HL-60/S4 treated with phorbol 12-myristate 13-acetate at 8.2 ng/mL for 4 days and 3 days (cell line): ENCODE data around the gene CD70.
"Not testable (repeated sequence)": the region's sequence is repeated elsewhere in the genome, so short reads cannot be mapped to it uniquely, and the experiment has no call there.

ENCODE experiments used
- in situ Hi-C: fragments of 300-500 bp; cut with MboI; formaldehyde crosslinking; loops from 2 replicates; pipeline ENCODE4 v1.15.0; 2022; ENCODE audit warnings: low sequenced_read_pairs

Gene CD70

GRCh38 chr19:6572217-6572616, 18.7 kb downstream of the CD70 start:
- in situ Hi-C loops: no loop called here

- in situ Hi-C loops: no loop called here
Measured at GRCh38 chr19:6571167-6571566, 19.8 kb downstream of the CD70 start.

DNA sequence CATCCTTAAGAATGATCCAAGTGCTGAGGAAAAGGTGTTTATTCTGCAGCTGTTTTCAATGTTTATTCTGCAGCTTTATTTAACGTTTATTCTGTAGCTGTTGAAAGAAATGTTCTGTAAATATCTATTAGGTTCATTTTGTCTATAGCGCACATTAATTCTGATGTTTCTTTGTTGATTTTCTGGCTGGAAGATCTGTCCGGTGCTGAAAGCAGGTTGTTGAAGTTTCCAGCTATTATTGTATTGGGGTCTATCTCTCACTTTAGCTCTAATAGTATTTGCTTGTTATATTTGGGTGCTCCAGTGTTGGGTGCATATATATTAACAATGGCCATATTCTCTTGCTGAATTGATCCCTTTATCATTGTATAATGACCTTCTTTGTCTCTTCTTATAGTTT, 20.2 kb downstream of the CD70 start:
- in situ Hi-C loops: no loop called here

DNA sequence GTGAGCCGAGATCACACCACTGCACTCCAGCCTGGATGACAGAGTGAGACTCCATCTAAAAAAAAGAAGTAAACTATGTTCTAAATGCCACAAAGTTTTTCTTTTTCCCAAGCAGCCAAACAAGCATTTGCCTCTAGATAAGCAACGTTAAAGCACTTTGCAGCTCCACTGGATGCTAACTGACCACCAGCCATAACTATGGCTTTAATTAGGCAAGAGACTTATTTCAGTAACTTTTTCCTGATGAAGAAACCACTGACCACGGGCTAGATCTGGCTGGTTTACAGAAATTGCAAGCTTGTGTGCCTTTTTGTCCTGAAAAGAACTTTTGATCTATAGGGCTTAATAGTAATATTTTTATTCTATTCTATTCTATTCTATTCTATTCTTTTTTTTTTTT, 22.1 kb downstream of the CD70 start:
- in situ Hi-C loops: no loop called here

- in situ Hi-C loops: no loop called here
Measured at GRCh38 chr19:6568010-6568526, 22.9 kb downstream of the CD70 start.

GRCh38 chr19:6566727-6567126, 24.2 kb downstream of the CD70 start:
- in situ Hi-C loops: not testable (repeated sequence)

- in situ Hi-C loops: no loop called here
Measured at GRCh38 chr19:6564393-6564792, 26.6 kb downstream of the CD70 start.

DNA sequence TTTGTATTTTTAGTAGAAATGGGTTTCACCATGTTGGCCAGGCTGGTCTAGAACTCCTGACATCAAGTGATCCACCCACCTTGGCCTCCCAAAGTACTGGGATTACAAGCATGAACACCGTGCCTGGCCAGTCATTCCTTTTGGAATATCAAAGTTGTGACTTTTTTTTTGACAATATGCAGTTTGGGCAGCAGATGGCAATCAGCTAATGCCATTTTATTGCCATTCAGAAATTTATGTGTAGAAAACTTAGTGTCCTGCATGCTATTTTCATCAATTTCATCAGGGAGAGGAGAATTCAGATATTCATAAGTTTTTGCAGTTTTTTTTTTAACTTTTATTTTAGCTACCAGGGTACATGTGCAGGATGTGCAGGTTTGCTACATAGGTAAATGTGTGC, 28.5 kb downstream of the CD70 start:
- in situ Hi-C loops: not testable (repeated sequence)

- in situ Hi-C loops: no loop called here
Measured at GRCh38 chr19:6556480-6557195, 34.3 kb downstream of the CD70 start.

DNA sequence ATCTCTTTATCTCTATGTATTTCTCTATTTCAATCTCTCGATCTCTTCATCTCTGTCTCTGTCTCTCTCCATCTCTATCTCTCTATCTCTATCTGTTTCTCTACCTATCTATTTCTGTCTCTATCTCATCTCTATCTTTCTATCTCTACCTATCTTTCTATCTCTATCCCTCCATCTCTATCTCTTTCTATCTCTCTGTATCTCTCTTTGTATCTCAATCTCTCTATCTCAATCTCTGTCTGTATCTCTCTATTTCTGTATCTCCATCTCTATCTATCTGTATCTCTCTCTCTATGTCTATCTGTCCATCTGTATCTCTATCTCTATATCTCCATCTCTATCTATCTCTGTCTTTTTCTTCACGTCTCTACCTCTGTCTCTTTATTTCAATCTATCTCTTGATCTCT, 34.9 kb downstream of the CD70 start:
- in situ Hi-C loops: no loop called here

DNA sequence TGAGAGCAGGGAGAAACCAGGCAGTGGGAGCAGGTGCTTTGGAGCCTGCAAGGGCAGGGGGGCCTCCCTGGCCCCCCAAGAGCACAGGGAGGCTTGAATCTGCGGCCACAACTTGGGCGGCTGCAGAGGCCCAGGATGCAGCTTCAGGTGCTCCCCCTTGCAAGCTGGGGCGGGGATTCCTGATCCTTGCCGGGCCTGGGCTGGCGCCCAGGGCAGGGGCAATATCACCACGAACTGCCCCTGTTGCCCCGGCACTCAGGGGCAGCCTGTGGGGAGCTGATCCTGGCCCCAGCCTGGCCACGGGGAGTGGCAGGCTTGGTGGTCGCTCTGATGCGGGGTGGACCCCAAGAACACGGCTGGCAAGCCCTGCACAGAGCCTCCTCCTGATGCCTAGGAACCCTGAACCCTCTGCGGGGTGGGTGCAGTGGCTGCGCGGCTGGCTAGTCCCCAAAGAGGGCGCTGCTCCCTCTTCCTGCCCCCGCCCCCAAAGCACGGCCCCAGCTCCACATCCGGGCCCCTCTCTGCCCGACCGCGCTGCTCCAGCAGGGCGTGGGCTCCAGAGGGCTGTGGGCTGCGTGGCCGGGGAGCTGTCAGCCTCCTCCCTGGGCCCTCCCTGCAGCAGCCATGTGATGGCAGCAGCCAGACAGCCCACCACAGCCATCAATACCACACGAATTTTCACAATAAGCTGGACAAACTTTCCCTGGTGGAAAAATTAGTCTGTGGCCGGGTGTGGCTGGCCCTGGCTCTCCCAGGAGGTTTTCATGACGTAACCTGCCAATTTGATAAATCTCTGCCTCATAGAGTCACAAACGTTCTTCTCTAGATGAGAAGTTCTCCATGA, 39.1 kb downstream of the CD70 start:
- in situ Hi-C loops: no loop called here

GRCh38 chr19:6551091-6551490, 39.9 kb downstream of the CD70 start:
- in situ Hi-C loops: no loop called here

DNA sequence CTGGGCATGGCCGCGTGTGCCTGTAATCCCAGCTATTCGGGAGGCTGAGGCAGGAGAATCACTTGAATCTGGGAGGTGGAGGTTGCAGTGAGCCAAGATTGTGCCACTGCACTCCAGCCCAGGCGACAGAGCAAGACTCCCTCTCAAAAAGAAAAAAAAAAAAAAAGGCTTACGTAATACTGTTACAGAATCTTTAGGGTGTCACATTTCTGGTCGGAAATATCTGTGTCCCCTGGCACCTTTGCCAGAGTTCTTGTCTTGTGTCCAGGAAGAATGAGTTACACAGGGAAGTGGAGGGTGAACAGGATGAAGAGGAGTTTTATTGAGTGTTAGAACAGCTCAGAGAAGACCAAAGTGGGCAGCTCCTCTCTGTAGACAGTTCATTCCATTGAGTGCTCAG, 40.3 kb downstream of the CD70 start:
- in situ Hi-C loops: not testable (repeated sequence)

DNA sequence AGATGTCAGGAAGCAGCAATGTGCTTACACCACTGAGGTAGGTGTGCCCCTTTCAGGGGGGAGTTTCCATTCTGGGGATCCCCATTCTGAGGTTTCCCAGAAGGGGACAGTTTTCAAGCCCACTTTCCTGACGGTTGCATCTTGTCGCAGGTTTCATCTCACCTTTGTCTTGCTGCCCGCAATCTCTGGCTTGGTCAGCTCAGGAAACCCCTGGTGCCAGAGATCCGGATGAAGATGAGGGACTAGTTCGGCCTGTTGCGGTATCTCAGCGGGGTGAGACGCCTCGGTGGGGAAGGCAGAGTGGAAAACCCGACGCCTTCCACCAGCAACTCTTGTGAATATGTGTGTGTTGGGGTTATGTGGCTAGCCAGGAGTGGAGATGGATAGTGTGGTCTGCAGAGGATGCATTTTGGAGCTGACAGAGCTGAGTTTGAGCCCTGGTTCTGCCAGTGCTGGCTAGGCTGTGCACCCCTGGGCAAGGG, 47.0 kb downstream of the CD70 start:
- in situ Hi-C loops: no loop called here

DNA sequence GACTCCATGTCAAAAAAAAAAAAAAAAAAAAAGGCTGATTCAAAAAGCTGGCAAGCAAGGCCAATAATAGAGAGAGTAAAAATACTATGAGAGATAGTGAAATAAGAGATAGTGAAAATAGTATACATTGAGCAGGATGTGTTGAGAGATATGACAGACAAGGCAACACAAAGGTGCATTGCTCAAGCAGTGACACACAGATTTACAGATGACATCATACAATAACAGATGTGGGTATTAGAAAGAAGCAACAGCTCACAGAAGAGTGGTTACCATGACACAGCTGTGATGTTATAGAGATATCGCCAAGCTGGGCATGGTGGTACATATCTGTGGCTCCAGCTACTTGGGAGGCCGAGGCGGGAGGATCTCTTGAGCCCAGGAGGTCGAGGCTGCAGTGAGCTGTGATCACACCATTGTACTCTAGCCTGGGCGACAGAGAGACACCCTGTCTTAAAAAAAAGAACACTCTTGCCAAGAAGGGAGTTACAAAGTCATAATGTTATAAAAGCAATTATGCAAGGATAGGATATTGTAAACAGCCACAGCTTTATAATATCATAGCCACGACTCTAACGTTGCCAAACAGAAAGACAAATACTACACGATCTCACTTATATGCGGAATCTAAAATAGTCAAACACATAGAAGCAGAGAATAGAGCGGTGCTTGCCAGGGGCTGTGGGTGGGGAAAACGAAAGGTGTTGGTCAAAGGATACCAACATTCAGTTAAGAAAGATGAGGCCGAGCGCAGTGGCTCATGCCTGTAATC, 49.8 kb downstream of the CD70 start:
- in situ Hi-C loops: no loop called here

GRCh38 chr19:6539514-6539913, 51.4 kb downstream of the CD70 start:
- in situ Hi-C loops: no loop called here
